ENCODE measurements around the gene PHETA1. TPM values are rescaled to one million over a fixed set of nuclear protein-coding genes. Genes with fewer than 3 reads are reported as not detected.
A peak's percentile ranks its signal among the peaks of the same experiment; 100 is the strongest.
"Not testable (repeated sequence)": the region's sequence is repeated elsewhere in the genome, so short reads cannot be mapped to it uniquely, and the experiment has no call there.

PHETA1 gene
- total and polyA plus RNA-seq, 3 donors from 2014 or later: 13.7 to 27.2 (median 16.1) TPM

- 91 to 92% methylated on average over 6 of the region's 6 CpGs for WGBS, 2 donors
- H3K4me1 ChIP-seq: no peaks in the 10 kb centered on the region
- intact Hi-C loops (cut with DNase I; ENCODE audit: low total_unique reads): no loop called here
Observed at GRCh38 chr12:111379942-111380554, 11.2 kb upstream of the PHETA1 start.

GRCh38 chr12:111377440-111377839, 8.5 kb upstream of the PHETA1 start:
- no peak overlapping the region for H3K27ac ChIP-seq
- no peak overlapping the region for H3K4me3 ChIP-seq
- 92 to 95% methylated on average over 3 of the region's 3 CpGs for WGBS, 2 donors
- DNase-seq: no peak
- no peaks in the 10 kb centered on the region for H3K27me3 ChIP-seq
- intact Hi-C loops (cut with DNase I; ENCODE audit: low total_unique reads): no loop called here
- TF ChIP-seq POLR2A (IDR thresholded peaks at IDR 0.05) (no peak), CTCF (IDR thresholded peaks at IDR 0.05) (no peak)
- H3K9me3 ChIP-seq: no peaks in the 10 kb centered on the region
- no peaks in the 10 kb centered on the region for H3K4me1 ChIP-seq
- H3K36me3 ChIP-seq (ENCODE audit: low read depth, missing control alignments): no peaks in the 10 kb centered on the region

More at GRCh38 chr12:111379942-111380554, 11.2 kb upstream of the PHETA1 start:
- H3K27me3 ChIP-seq: no peaks in the 10 kb centered on the region
- H3K9me3 ChIP-seq: no peaks in the 10 kb centered on the region
- no peak overlapping the region for H3K4me3 ChIP-seq
- no peak for DNase-seq
- TF ChIP-seq POLR2A (IDR thresholded peaks at IDR 0.05) (no peak), CTCF (IDR thresholded peaks at IDR 0.05) (no peak)
- H3K27ac ChIP-seq: no peak overlapping the region
- H3K36me3 ChIP-seq (ENCODE audit: low read depth, missing control alignments): no peaks in the 10 kb centered on the region

GRCh38 chr12:111373231-111373630, 4.3 kb upstream of the PHETA1 start:
- DNase-seq; H3K27ac ChIP-seq; H3K27me3 ChIP-seq; H3K4me3 ChIP-seq; intact Hi-C loops (cut with DNase I; ENCODE audit: low total_unique reads); H3K4me1 ChIP-seq; H3K36me3 ChIP-seq (ENCODE audit: low read depth, missing control alignments); H3K9me3 ChIP-seq: not testable (repeated sequence)
- WGBS, 2 donors: 82 to 92% methylated on average over 1 of the region's 1 CpG

- intact Hi-C loops (cut with DNase I; ENCODE audit: low total_unique reads): no loop called here
- peaks cover 13% of the 10 kb centered on the region for H3K4me1 ChIP-seq
- H3K27ac ChIP-seq: peak overlapping the region in 1 of 2 donors; percentile 50
- H3K9me3 ChIP-seq: no peaks in the 10 kb centered on the region
- no peaks in the 10 kb centered on the region for H3K36me3 ChIP-seq (ENCODE audit: low read depth, missing control alignments)
- H3K27me3 ChIP-seq: no peaks in the 10 kb centered on the region
- TF ChIP-seq CTCF (IDR thresholded peaks at IDR 0.05) (no peak), POLR2A (IDR thresholded peaks at IDR 0.05) (no peak)
- H3K4me3 ChIP-seq: peak overlapping the region; percentile 85 to 92
- DNase-seq: no peak
- WGBS, 2 donors: 25 to 52% methylated on average over 13 of the region's 13 CpGs
Observed at GRCh38 chr12:111369496-111370220, 763 bp upstream of the PHETA1 start.

GRCh38 chr12:111368291-111368787, 556 bp downstream of the PHETA1 start:
- Histone ChIP-seq H3K9me3 (no peaks in the 10 kb centered on the region), H3K27ac (peak overlapping the region; percentile 16 to 68), H3K36me3 (ENCODE audit: low read depth, missing control alignments) (no peaks in the 10 kb centered on the region), H3K4me3 (peak overlapping the region; percentile 85 to 92), H3K27me3 (no peaks in the 10 kb centered on the region), H3K4me1 (peaks cover 13% of the 10 kb centered on the region)
- peak; percentile 23 for DNase-seq
- TF ChIP-seq CTCF (IDR thresholded peaks at IDR 0.05) (no peak), POLR2A (IDR thresholded peaks at IDR 0.05) (no peak)
- 0 to 1% methylated on average over 7 to 18 of the region's 18 CpGs for WGBS, 2 donors
- intact Hi-C loops (cut with DNase I; ENCODE audit: low total_unique reads): no loop called here

All from testis (tissue), 3 donors.